Effector CD4-positive, alpha-beta T cell (primary cell): ENCODE measurements around the gene RELL1.

Source experiments
- DNase-seq: peaks from one replicate; pipeline ENCODE4 v3.0.0-alpha.2; 2020

Gene RELL1

DNA sequence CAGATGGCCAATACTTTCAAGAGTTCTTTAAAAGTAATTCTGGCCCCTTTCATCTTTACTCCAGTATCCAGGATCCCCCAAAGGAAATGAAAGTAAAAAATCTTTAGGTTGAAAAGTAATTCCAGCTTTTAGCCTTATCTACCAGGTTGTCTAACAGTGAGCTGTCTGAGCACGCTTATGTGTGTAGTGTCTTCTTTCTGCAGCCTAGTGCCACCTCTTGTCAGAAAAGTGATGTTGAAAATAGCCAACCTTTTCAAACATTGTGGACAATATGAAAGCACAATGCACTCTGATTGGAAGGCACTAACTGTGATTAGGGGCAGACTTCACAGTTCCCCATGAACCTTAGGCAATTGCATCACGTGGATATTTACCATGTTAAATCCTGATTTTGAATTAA is 92.1 kb downstream of the RELL1 start:
- DNase-seq, result no peak

- no peak for DNase-seq
These were observed 94.8 kb downstream of the RELL1 start for GRCh38 chr4:37591349-37591748.

GRCh38 chr4:37590016-37590415 is 96.2 kb downstream of the RELL1 start:
- DNase-seq, result no peak

DNA sequence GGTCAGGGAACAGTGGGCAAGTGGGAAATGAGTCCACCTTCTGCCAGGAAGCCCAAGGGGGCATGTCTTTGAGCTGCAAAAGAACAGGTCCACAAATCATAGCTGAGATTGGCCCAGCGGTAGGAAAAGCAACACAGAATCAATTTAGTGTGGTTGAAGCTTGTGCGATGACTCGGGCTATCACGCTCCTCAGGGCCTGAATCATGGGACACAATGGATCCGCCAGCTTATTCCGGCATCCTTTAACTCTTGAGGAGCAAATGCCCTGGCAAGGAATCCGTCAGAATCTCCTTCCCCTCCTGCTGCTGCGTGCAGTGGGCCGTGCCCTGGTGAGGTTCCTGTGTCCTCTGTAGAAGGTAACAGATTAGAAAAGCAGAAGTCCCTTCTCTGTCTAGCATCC is 98.0 kb downstream of the RELL1 start:
- no peak for DNase-seq

- DNase-seq, result no peak
These were observed 100.0 kb downstream of the RELL1 start for GRCh38 chr4:37586194-37586593.

DNA sequence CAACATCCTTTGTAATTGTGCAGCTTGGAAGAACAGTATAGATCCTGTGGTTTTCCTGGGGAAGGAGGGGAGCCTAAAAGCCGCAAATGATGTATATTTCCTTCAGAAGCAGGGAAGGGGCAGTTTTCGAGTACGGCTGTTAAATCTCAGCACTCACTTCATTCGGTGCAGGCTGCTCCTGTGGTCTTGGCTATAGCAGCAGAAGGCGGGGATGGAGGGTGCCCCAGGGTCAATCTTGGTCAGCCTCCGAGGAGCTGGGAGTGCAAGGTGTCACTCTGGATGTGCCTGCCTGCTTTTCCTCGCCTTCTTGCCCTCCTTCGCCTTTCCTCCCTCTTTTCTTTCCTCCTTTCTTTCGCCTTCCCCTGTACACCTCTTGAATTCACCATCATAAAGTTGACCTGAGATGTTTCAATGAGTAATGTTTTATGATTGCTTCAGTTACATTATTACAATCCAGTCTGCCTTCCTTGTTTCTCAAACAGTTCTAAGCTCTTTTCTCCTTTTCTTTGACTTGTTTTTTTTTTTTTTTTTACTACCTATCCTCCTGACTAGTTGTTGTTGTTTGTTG is 101.6 kb downstream of the RELL1 start:
- DNase-seq, result no peak

DNA sequence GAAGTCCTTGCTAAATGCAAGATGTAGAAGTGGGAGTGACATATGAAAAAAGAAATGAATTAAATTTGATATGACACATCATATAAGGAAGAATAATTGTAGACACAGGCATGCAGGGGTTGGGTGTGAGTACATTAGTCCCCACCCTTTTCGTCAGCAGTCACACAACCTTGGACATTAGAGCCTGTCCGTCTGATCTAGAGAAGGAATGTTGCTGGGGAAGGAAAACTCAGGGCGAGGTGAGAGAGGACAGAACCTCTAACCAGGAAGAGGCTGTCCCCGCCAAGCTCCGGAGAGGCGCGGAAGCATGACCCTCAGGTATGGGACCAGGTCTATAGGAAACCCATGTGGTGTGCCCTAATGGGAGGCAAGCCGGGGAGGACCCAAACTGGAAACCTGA is 102.1 kb downstream of the RELL1 start:
- no peak for DNase-seq

- no peak for DNase-seq
These were observed 112.6 kb downstream of the RELL1 start for GRCh38 chr4:37573566-37573965.

DNA sequence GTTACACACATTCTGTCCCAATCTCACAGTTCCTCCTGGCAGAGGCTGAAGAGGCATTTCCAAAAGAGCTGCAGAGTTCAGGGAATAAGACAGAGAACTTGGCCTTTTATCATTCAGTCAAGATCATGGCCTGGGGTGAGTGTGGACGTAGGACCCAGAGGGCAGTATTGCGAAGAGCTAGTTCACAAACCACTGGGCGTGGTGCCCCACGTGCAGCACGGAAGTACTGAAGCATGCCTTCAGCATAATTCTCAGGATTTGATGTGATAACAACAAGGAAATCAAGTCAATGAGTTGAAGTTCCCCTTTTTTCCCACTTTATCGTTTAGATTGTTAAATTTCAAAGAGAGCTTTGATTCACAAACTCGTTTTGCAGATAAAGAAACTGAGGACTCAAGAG is 117.7 kb downstream of the RELL1 start:
- no peak for DNase-seq

GRCh38 chr4:37567836-37568235 is 118.3 kb downstream of the RELL1 start:
- DNase-seq, result no peak

GRCh38 chr4:37562592-37562991 is 123.6 kb downstream of the RELL1 start:
- DNase-seq, result no peak

DNA sequence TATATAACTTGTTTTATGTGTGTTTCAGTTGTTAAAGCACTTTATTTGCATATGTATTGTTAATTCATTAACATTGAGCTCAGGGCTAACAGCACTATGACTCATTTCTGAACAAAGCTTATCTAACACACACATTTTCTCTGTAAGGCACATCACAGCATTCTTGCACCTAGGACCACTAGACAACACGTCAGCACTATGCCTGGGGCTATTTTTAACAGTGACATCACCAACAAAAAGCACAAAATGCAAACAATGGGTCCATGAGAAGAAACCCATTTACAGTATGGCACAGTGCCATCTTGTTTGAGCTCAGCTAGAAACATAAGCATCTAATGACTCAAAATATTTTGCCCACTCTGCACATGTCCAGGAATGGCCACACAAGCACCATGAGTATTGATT is 124.4 kb downstream of the RELL1 start:
- DNase-seq, result no peak

- DNase-seq, result no peak
These were observed 124.9 kb downstream of the RELL1 start for GRCh38 chr4:37561196-37561802.
